ENCODE results near the gene HFE. TPM values are rescaled to one million over a fixed set of nuclear protein-coding genes. Genes with fewer than 3 reads are reported as not detected.

HFE gene
- total and polyA plus RNA-seq, 2 of the 13 experiments (the other 11 are each of a cell fraction or from before 2014, with no cell fraction given): 3.7 to 6.3 TPM

DNA sequence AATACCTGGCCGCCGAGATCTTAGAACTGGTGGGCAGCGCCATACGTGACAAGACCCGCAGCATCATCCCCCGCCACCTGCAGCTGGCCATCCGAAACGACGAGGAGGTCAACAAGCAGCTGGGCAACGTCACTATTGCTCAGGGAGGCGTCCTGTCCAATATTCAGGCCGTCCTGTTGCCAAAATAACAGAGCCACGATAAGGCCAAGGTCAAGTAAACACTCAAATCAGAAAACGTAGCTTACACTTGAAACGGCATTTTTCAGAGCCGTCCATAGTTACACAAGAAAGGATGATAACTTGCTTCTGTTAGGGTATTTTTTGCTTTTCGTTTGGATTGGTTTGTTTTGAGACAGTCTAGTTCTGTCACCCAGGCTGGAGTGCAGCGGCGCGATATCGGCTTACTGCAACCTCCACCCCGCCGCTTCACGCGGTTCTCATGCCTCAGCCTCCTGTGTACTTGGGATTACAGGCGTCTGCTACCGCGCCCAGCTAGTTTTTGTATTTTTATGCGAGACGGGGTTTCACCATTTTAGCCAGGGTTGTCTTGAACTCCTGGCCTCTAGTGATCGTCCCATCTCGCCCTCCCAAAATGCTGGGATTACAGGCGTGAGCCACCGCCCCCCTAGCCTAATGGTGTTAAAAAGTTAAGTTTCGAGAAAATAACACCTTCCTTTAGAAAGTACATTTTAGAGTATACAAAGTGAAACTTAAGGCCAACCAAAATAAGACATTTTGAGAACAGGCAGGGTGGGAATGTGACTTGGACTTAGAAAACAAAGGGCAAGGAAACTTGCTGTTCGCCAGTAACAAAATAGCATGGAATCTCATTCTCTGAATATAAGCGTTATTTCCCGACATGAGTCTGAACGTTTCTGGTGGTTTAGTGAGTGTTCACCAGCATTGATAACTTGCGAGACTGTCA is 42.8 kb upstream of the HFE start (continued):
- TF ChIP-seq, protein P1, sequence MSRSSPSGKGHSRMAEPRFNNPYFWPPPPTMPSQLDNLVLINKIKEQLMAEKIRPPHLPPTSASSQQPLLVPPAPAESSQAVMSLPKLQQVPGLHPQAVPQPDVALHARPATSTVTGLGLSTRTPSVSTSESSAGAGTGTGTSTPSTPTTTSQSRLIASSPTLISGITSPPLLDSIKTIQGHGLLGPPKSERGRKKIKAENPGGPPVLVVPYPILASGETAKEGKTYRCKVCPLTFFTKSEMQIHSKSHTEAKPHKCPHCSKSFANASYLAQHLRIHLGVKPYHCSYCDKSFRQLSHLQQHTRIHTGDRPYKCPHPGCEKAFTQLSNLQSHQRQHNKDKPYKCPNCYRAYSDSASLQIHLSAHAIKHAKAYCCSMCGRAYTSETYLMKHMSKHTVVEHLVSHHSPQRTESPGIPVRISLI (CRISPR knock-in tag; IDR thresholded peaks at IDR 0.05; ENCODE audit: borderline replicate concordance): peak; percentile 31; the same call in 1 of the 2 replicates
- TF ChIP-seq ZNF589 (CRISPR knock-in tag; conservative IDR thresholded peaks at IDR 0.05) (no peak), BHLHE40 (IDR thresholded peaks at IDR 0.05; ENCODE audit: low read length) (no peak), MTA3 (CRISPR knock-in tag; IDR thresholded peaks at IDR 0.05) (no peak), ZNF331 (CRISPR knock-in tag; IDR thresholded peaks at IDR 0.05) (peak; percentile 9; the same call in 1 of the 2 replicates), ZNF580 (CRISPR knock-in tag; IDR thresholded peaks at IDR 0.05; ENCODE audit: borderline replicate concordance, low read depth) (0 out of 2 replicates have a peak, but pooled peaks have one; percentile 32), ARID5B (CRISPR knock-in tag; IDR thresholded peaks at IDR 0.05) (peak; percentile 60; the same call in 1 of the 2 replicates), ZC3H13 (CRISPR knock-in tag; IDR thresholded peaks at IDR 0.05) (no peak; the same call in 1 of the 2 replicates), ARID4A (CRISPR knock-in tag; IDR thresholded peaks at IDR 0.05; ENCODE audit: borderline replicate concordance) (peak; percentile 57), ZSCAN21 (CRISPR knock-in tag; IDR thresholded peaks at IDR 0.05; ENCODE audit: borderline replicate concordance) (peak; percentile 51; the same call in 1 of the 2 replicates), HNF4G (IDR thresholded peaks at IDR 0.05; ENCODE audit: borderline replicate concordance, low read depth, low read length) (no peak), HNF4G (CRISPR knock-in tag; IDR thresholded peaks at IDR 0.05; ENCODE audit: borderline replicate concordance, low read depth) (no peak), ZNF296 (CRISPR knock-in tag; conservative IDR thresholded peaks at IDR 0.05) (0 out of 2 replicates have a peak, but pooled peaks have one; percentile 33)
- TF ChIP-seq, protein P2, sequence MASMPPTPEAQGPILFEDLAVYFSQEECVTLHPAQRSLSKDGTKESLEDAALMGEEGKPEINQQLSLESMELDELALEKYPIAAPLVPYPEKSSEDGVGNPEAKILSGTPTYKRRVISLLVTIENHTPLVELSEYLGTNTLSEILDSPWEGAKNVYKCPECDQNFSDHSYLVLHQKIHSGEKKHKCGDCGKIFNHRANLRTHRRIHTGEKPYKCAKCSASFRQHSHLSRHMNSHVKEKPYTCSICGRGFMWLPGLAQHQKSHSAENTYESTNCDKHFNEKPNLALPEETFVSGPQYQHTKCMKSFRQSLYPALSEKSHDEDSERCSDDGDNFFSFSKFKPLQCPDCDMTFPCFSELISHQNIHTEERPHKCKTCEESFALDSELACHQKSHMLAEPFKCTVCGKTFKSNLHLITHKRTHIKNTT (CRISPR knock-in tag; IDR thresholded peaks at IDR 0.05): no peak
- TF ChIP-seq, protein P3, sequence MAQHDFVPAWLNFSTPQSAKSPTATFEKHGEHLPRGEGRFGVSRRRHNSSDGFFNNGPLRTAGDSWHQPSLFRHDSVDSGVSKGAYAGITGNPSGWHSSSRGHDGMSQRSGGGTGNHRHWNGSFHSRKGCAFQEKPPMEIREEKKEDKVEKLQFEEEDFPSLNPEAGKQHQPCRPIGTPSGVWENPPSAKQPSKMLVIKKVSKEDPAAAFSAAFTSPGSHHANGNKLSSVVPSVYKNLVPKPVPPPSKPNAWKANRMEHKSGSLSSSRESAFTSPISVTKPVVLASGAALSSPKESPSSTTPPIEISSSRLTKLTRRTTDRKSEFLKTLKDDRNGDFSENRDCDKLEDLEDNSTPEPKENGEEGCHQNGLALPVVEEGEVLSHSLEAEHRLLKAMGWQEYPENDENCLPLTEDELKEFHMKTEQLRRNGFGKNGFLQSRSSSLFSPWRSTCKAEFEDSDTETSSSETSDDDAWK (CRISPR knock-in tag; IDR thresholded peaks at IDR 0.05): no peak
